Measurements from ENCODE around the gene TRUB2. TPM values are rescaled to one million over a fixed set of nuclear protein-coding genes. Genes with fewer than 3 reads are reported as not detected.

TRUB2 gene
- total and polyA plus RNA-seq, 2 donors (not counting 3 experiments of a cell fraction or from before 2014, with no cell fraction given) = 21.1 to 39.3 TPM

DNA sequence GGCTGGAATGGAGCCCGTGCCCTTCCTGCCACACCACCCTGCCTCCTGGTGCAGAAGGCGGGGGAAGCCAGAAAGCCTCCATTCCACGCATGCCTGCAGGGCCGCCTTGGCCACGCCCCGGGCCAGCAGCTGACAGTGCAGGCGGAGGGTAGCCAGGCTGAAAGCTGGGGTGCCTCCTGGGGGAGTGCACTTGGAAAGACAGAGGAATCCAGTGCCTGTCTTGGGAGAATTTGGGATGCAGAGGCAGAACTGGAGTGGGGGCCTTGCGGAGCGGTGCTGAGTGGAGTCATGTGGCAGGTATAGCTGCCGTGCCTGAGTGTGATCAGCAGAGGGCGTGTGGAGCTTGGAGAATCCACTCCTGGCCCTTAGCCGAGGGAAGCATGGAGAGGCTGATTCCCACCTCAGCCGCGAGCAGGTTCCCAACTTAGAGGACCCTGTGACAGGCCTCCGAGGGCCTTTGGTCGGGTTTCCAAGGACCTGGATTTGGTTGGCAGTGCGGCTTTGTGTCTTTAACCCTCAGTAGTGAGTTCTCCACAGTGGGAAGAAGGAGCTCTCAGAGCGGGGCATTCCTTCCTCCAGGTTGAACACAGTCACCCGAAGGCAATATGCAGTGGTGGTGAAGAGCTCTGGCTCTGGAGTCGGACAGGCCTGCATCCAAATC, 39.9 kb upstream of the TRUB2 start:
- DNase-seq (ENCODE audit: low read depth, low spot score) (peak; percentile 87), FAIRE-seq (no peak)
- no peaks in the 10 kb centered on the region for H3K9me1 ChIP-seq (replicated peaks; ENCODE audit: control insufficient read depth, extremely low read depth, insufficient read depth, low read length)
- peak overlapping the region; percentile 68 for H2AFZ ChIP-seq (ENCODE audit: low read depth, low read length)
- intact Hi-C loops (cut with micrococcal nuclease) (loop anchor here (1.0 to 5.0 kb wide), 5 partner anchors 21 to 190 kb away; partner anchors contain the start of genes CERCAM and SPTAN1), dilution Hi-C loops (cut with MboI; ENCODE audit: extremely low pct_ligation_motif_present, low sequenced_read_pairs) (no loop called here)
- peak; percentile 66 for TF ChIP-seq POLR2A (IDR thresholded peaks at IDR 0.05; ENCODE audit: low read depth, low read length)
- TF ChIP-seq EZH2 (IDR thresholded peaks at IDR 0.05; ENCODE audit: borderline replicate concordance, low read depth, low read length, severe bottlenecking) = no peak
- TF ChIP-seq, protein P1, sequence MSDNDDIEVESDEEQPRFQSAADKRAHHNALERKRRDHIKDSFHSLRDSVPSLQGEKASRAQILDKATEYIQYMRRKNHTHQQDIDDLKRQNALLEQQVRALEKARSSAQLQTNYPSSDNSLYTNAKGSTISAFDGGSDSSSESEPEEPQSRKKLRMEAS (IDR thresholded peaks at IDR 0.05; ENCODE audit: insufficient read depth, insufficient read length) = peak; percentile 55
- peak; percentile 83 for TF ChIP-seq POLR2AphosphoS5 (IDR thresholded peaks at IDR 0.05; ENCODE audit: insufficient read depth, low read depth, low read length)
- TF ChIP-seq CTCF (IDR thresholded peaks at IDR 0.05; ENCODE audit: extremely low read depth in 1 of 2, insufficient read depth in 1 of 2, low read depth in 1 of 2, low read length in 2 of 2) = peak; percentile 79 to 92
- TF ChIP-seq MYC (IDR thresholded peaks at IDR 0.05; ENCODE audit: low read depth, low read length) = no peak
- H3K9ac ChIP-seq (replicated peaks; ENCODE audit: extremely low read depth, insufficient read depth, low read length) = no peak overlapping the region
- peaks cover 17% of the 10 kb centered on the region for H3K4me1 ChIP-seq (ENCODE audit: control insufficient read depth, extremely low read depth, insufficient read depth, low read length)
- peak overlapping the region; percentile 73 for H3K4me2 ChIP-seq (ENCODE audit: insufficient read depth, low read length)
- POLR2A ChIA-PET = interaction anchor here (0.6 to 1.2 kb wide), 2 partner anchors 9 to 173 kb away, joined by 8 read pairs; partner anchors contain the start of gene URM1
- no peaks in the 10 kb centered on the region for H3K9me3 ChIP-seq (replicated peaks; ENCODE audit: control insufficient read depth, insufficient read depth, low read length)
- peaks cover 0 to 5% of the 10 kb centered on the region in 2 experiments for H3K36me3 ChIP-seq (ENCODE audit: control insufficient read depth in 2 of 2, extremely low read depth in 1 of 2, insufficient read depth in 2 of 2, low read length in 2 of 2)
- no peaks in the 10 kb centered on the region for H4K20me1 ChIP-seq (replicated peaks; ENCODE audit: control insufficient read depth, extremely low read depth, insufficient read depth, low read length)
- H3K4me3 ChIP-seq (replicated peaks in 1 of 3; ENCODE audit: insufficient read depth in 1 of 3, low read depth in 1 of 3, low read length in 3 of 3) = peak overlapping the region in 2 of 3 experiments; percentile 37 to 48
- no peak overlapping the region for H3K27ac ChIP-seq (ENCODE audit: insufficient read depth, low read depth, low read length)
- no peaks in the 10 kb centered on the region for H3K79me2 ChIP-seq (ENCODE audit: control insufficient read depth, insufficient read depth, low read length)
- no peaks in the 10 kb centered on the region for H3K27me3 ChIP-seq (ENCODE audit: control insufficient read depth in 2 of 2, insufficient read depth in 2 of 2, low read length in 2 of 2)
- BruUV-seq (replicated peaks) = no TSS peak
- CTCF ChIA-PET = interaction anchor here (0.6 to 4.5 kb wide), 36 partner anchors 9 to 274 kb away, joined by 3 to 108 read pairs (median 4); partner anchors contain the start of genes CERCAM, CIZ1 and URM1

Data from endothelial cell of umbilical vein (primary cell).